NCI-H2196 (cell line): ENCODE results near the gene DACH1.
"Not testable (repeated sequence)": the region's sequence is repeated elsewhere in the genome, so short reads cannot be mapped to it uniquely, and the experiment has no call there.

Source experiments
- DNase-seq: peaks from one replicate; lab custom pipeline; 2025; ENCODE audit not compliant: unreplicated experiment; lab: John Stamatoyannopoulos, UW

DACH1 gene

GRCh38 chr13:71867131-71867814 lies at the start of gene DACH1:
Gene DACH1, minus strand, starts transcription at chr13:71867204.
- no peak for DNase-seq

- no peak for DNase-seq
Observed at GRCh38 chr13:71913717-71914116, 46.7 kb upstream of the DACH1 start.

GRCh38 chr13:71912524-71912923 lies 45.5 kb upstream of the DACH1 start:
- DNase-seq = no peak

- DNase-seq = no peak
Observed at GRCh38 chr13:71906448-71906847, 39.4 kb upstream of the DACH1 start.

GRCh38 chr13:71902676-71903075 lies 35.7 kb upstream of the DACH1 start:
- no peak for DNase-seq

- DNase-seq = not testable (repeated sequence)
Observed at GRCh38 chr13:71893506-71893905, 26.5 kb upstream of the DACH1 start.

- DNase-seq = no peak
Observed at GRCh38 chr13:71886880-71887279, 19.9 kb upstream of the DACH1 start.

GRCh38 chr13:71882120-71882519 lies 15.1 kb upstream of the DACH1 start:
- no peak for DNase-seq

GRCh38 chr13:71880753-71881541 lies 13.9 kb upstream of the DACH1 start:
- DNase-seq = no peak

- no peak for DNase-seq
Observed at GRCh38 chr13:71879808-71880344, 12.9 kb upstream of the DACH1 start.

GRCh38 chr13:71879129-71879535 lies 12.1 kb upstream of the DACH1 start:
- no peak for DNase-seq

- no peak for DNase-seq
Observed at GRCh38 chr13:71877256-71877653, 10.3 kb upstream of the DACH1 start.

GRCh38 chr13:71876648-71877255 lies 9.7 kb upstream of the DACH1 start:
- no peak for DNase-seq

- DNase-seq = no peak
Observed at GRCh38 chr13:71875823-71876222, 8.8 kb upstream of the DACH1 start.

- DNase-seq = no peak
Observed at GRCh38 chr13:71874458-71874857, 7.5 kb upstream of the DACH1 start.

GRCh38 chr13:71873418-71874247 lies 6.6 kb upstream of the DACH1 start:
- DNase-seq = no peak

GRCh38 chr13:71871844-71872243 lies 4.8 kb upstream of the DACH1 start:
- no peak for DNase-seq

- DNase-seq = no peak
Observed at GRCh38 chr13:71871176-71871754, 4.3 kb upstream of the DACH1 start.

- DNase-seq = no peak
Observed at GRCh38 chr13:71870100-71870499, 3.1 kb upstream of the DACH1 start.

GRCh38 chr13:71869274-71869673 lies 2.3 kb upstream of the DACH1 start:
- no peak for DNase-seq
